ENCODE measurements around the gene ULBP3.
"Not testable (repeated sequence)": the region's sequence is repeated elsewhere in the genome, so short reads cannot be mapped to it uniquely, and the experiment has no call there.

GRCh38 chr6:150013785-150014622 lies 54.9 kb downstream of the ULBP3 start:
- not testable (repeated sequence) for TF ChIP-seq ZKSCAN3 (CRISPR knock-in tag; IDR thresholded peaks at IDR 0.05); EZH2 (IDR thresholded peaks at IDR 0.05; ENCODE audit: borderline replicate concordance, low read depth, low read length); CTCF (IDR thresholded peaks at IDR 0.05 in 2 of 3, conservative IDR thresholded peaks at IDR 0.05 in 1 of 3; ENCODE audit: insufficient read depth in 2 of 3, low read depth in 1 of 3, low read length in 3 of 3)
